Naive thymus-derived CD4-positive, alpha-beta T cell (primary cell): ENCODE data around the gene VWF. TPM values are rescaled to one million over a fixed set of nuclear protein-coding genes. Genes with fewer than 3 reads are reported as not detected.
A peak's percentile ranks its signal among the peaks of the same experiment; 100 is the strongest.
"Not testable (repeated sequence)": the region's sequence is repeated elsewhere in the genome, so short reads cannot be mapped to it uniquely, and the experiment has no call there.

Source experiments
- ATAC-seq: fragments of 150-1000 bp; cut with Tn5 transposase; 2 replicates; pipeline ENCODE4 v1.10.0; 2021; ENCODE audit warnings: mild to moderate bottlenecking, moderate library complexity
- CTCF ChIA-PET: fragments of 350-600 bp; sonication (Branson Sonifier 250); formaldehyde crosslinking; loops from one replicate; lab custom pipeline; 2021; ENCODE audit warnings: antibody characterized with exemption; lab: Charles Lee
- POLR2A ChIA-PET: fragments of 350-600 bp; sonication (Branson Sonifier 250); formaldehyde crosslinking; loops from one replicate; lab custom pipeline; 2021; ENCODE audit warnings: antibody characterized with exemption, inconsistent platforms; lab: Charles Lee
- DNase-seq, 9 donors: peaks; one replicate each; pipeline versions ENCODE4 v3.0.0 to v3.0.0-alpha.2; 2020 to 2022; ENCODE audit warnings: mixed read lengths in 1 of 9
- H3K27ac ChIP-seq: one replicate; pipeline ENCODE4 v1.7.0; 2013; ENCODE audit warnings: mild to moderate bottlenecking, low read depth, low read length, moderate library complexity
- H3K27me3 ChIP-seq, 2 donors: one replicate each; pipeline ENCODE4 v1.7.0; 2013; ENCODE audit warnings: low read length in 2 of 2, mild to moderate bottlenecking in 2 of 2, moderate library complexity in 2 of 2; ENCODE audit not compliant: control insufficient read depth in 2 of 2, insufficient read depth in 2 of 2
- H3K36me3 ChIP-seq, 3 experiments: 1 replicate in 2 of 3; 2 replicates in 1 of 3; pipeline ENCODE4 v1.7.0; 2013; ENCODE audit warnings: low read length in 3 of 3, mild to moderate bottlenecking in 3 of 3, moderate library complexity in 1 of 3; ENCODE audit not compliant: insufficient read depth in 3 of 3, control insufficient read depth in 2 of 3
- H3K4me1 ChIP-seq, 2 donors: one replicate each; pipeline ENCODE4 v1.7.0; 2013; ENCODE audit warnings: low read length in 2 of 2, mild to moderate bottlenecking in 2 of 2, moderate library complexity in 1 of 2; ENCODE audit not compliant: control insufficient read depth in 2 of 2, insufficient read depth in 2 of 2
- H3K4me3 ChIP-seq: 2 replicates; pipeline ENCODE4 v1.7.0; 2013; ENCODE audit warnings: mild to moderate bottlenecking, low read length
- H3K9me3 ChIP-seq, 3 experiments: 1 replicate in 2 of 3; 2 replicates in 1 of 3; pipeline ENCODE4 v1.7.0; 2013; ENCODE audit warnings: low read length in 3 of 3; ENCODE audit not compliant: control insufficient read depth in 2 of 3
- H3K27ac Mint-ChIP-seq, 9 donors: one replicate each; pipeline ENCODE4 v1.8.0; 2020 to 2022; ENCODE audit warnings: mixed read lengths in 9 of 9, mild to moderate bottlenecking in 8 of 9, moderate library complexity in 5 of 9, inconsistent platforms in 2 of 9
- H3K27me3 Mint-ChIP-seq, 5 donors: one replicate each; pipeline ENCODE4 v1.8.0; 2021 to 2022; ENCODE audit warnings: mixed read lengths in 5 of 5, mild to moderate bottlenecking in 1 of 5
- H3K36me3 Mint-ChIP-seq, 5 donors: one replicate each; pipeline ENCODE4 v1.8.0; 2020 to 2022; ENCODE audit warnings: mixed read lengths in 5 of 5, mild to moderate bottlenecking in 3 of 5, inconsistent platforms in 1 of 5
- H3K4me1 Mint-ChIP-seq, 7 donors: one replicate each; pipeline ENCODE4 v1.8.0; 2020 to 2022; ENCODE audit warnings: mixed read lengths in 7 of 7, mild to moderate bottlenecking in 3 of 7, inconsistent platforms in 1 of 7
- H3K4me3 Mint-ChIP-seq, 10 donors: one replicate each; pipeline ENCODE4 v1.8.0; 2020 to 2022; ENCODE audit warnings: mild to moderate bottlenecking in 10 of 10, mixed read lengths in 10 of 10, moderate library complexity in 6 of 10, inconsistent platforms in 2 of 10
- H3K9me3 Mint-ChIP-seq, 11 donors: one replicate each; pipeline ENCODE4 v1.8.0; 2020 to 2022; ENCODE audit warnings: mixed read lengths in 11 of 11, mild to moderate bottlenecking in 4 of 11, inconsistent platforms in 1 of 11, moderate library complexity in 1 of 11
- intact Hi-C, 2 donors: fragments of 100-400 bp; cut with micrococcal nuclease; formaldehyde crosslinking; loops; one replicate each; pipeline ENCODE4 v1.15.1; 2023
- polyA plus RNA-seq, 2 donors: library from polyadenylated mRNA; unstranded; fragments of 300-500 nt; fragmentation: Illumina TruSeq; gene quantifications; one replicate each; pipeline ENCODE4 v1.2.3, GENCODE V29; 2021
- total RNA-seq, 6 experiments: library from RNA in 5 of 6; stranded (reverse) in 5 of 6; gene quantifications; 1 replicate in 5 of 6; 2 replicates in 1 of 6; pipeline ENCODE4 v1.2.3 and lab custom pipeline; 2021 to 2026

The VWF gene
- total and polyA plus RNA-seq, 7 experiments from 2014 or later: 0.21 to 0.34 (median 0.32) TPM; not detected in 4

DNA sequence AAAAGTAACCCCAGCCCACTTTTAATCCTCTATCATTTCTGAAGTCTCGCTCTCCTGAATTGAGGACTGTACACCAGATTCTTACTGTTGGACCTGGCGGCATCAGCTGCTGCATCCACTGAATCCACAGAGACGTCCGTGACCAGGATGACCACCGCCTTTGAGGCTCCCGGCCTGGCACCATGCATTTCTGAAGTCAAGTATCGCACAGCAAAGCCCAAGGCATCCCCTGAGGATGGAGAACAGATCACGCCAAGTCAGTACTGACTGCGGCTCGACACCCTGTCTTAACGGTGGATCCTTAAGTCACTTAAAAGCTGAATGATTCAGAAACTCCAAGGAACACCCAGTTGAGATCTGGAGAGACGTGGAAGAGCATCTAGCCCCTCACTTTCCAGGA is 108.5 kb downstream of the VWF start:
- CTCF ChIA-PET, POLR2A ChIA-PET, H3K4me1 Mint-ChIP-seq, intact Hi-C loops, H3K36me3 ChIP-seq, H3K4me1 ChIP-seq, H3K9me3 Mint-ChIP-seq, H3K9me3 ChIP-seq, DNase-seq, H3K27ac ChIP-seq, H3K27me3 ChIP-seq, H3K27ac Mint-ChIP-seq, H3K4me3 ChIP-seq, ATAC-seq, H3K36me3 Mint-ChIP-seq, H3K4me3 Mint-ChIP-seq: not testable (repeated sequence)
- H3K27me3 Mint-ChIP-seq: peaks cover 0 to 14% (median 7%) of the 10 kb centered on the region in 5 donors

- CTCF ChIA-PET, H3K36me3 ChIP-seq, H3K4me3 Mint-ChIP-seq, ATAC-seq, H3K9me3 ChIP-seq, POLR2A ChIA-PET, H3K36me3 Mint-ChIP-seq, intact Hi-C loops, H3K27me3 ChIP-seq, H3K27ac ChIP-seq, H3K9me3 Mint-ChIP-seq, H3K27ac Mint-ChIP-seq, H3K4me3 ChIP-seq, H3K4me1 ChIP-seq, DNase-seq, H3K4me1 Mint-ChIP-seq: not testable (repeated sequence)
- H3K27me3 Mint-ChIP-seq: peaks cover 0 to 12% (median 7%) of the 10 kb centered on the region in 5 donors
These were observed 109.2 kb downstream of the VWF start for GRCh38 chr12:6015271-6015670.

DNA sequence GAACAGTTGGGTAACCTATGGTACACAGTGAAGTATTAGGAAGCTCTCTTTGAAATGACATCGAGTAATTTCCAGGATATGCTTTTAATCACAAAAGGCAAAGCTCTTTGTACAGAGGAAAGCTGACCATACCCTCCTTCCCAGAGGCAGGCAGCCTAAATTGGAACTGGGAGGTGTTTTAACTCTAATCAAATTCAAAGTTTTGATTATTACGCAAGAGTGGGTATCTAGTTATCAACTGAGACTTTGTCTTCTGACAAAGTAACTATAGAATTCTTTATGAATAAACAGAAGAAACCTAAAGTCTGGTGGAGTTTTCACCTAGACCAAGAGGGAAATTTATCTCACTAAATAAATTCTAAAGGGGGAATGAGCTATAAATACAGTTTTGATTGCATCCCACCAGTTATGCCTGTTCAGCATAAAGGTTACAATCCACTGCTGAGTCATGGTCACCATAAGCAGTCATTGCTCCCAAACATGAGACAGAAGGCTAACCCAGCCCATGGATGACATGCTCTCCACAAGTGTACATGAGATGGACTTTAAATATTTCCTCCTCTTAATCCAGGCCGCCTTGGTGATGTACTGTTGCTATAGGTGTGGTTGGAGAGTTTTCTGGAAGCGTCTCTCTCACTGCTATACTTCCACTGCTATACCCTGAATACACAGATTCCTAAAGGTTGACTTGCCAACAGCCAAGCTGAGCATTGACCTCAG is 113.7 kb downstream of the VWF start:
- H3K4me3 Mint-ChIP-seq, DNase-seq, ATAC-seq, H3K27me3 ChIP-seq, H3K9me3 Mint-ChIP-seq, POLR2A ChIA-PET, H3K27ac ChIP-seq, H3K27ac Mint-ChIP-seq, H3K4me1 ChIP-seq, intact Hi-C loops, H3K9me3 ChIP-seq, H3K4me1 Mint-ChIP-seq, CTCF ChIA-PET, H3K4me3 ChIP-seq, H3K36me3 ChIP-seq, H3K36me3 Mint-ChIP-seq: not testable (repeated sequence)
- H3K27me3 Mint-ChIP-seq: peaks cover 0 to 41% (median 3%) of the 10 kb centered on the region in 5 donors

DNA sequence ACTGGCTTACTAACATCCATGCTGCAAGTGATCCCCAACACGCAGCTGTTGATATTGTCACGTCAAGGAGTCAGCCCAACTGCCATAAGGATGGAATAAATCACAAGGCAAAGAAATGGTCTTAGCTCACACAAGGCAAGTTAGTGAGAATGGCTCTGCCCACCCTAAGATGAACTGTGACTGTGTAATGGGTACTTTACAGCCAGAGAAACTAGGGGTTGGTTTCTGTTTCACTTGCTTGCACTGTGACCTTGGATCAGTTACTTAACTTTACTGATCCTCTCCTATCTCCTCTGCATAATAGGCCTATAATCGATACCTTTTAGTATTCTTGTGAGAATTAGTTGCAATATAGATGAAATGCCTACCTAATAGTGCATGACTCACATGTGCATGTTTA is 127.2 kb downstream of the VWF start:
- Histone ChIP-seq H3K4me3 (no peak overlapping the region), H3K36me3 (no peaks in the 10 kb centered on the region), H3K4me1 (no peaks in the 10 kb centered on the region), H3K27me3 (no peaks in the 10 kb centered on the region), H3K9me3 (no peaks in the 10 kb centered on the region), H3K27ac (no peak overlapping the region)
- intact Hi-C loops: no loop called here
- CTCF ChIA-PET: no interaction called here
- no peaks in the 10 kb centered on the region for H3K36me3 Mint-ChIP-seq
- peaks cover 25 to 43% (median 32%) of the 10 kb centered on the region in 5 donors for H3K27me3 Mint-ChIP-seq
- ATAC-seq (no peak), DNase-seq (no peak)
- no peak overlapping the region for H3K4me3 Mint-ChIP-seq
- H3K9me3 Mint-ChIP-seq: peaks cover 0 to 3% (median 0%) of the 10 kb centered on the region in 11 donors
- no peaks in the 10 kb centered on the region for H3K4me1 Mint-ChIP-seq
- POLR2A ChIA-PET: no interaction called here
- H3K27ac Mint-ChIP-seq: no peak overlapping the region

DNA sequence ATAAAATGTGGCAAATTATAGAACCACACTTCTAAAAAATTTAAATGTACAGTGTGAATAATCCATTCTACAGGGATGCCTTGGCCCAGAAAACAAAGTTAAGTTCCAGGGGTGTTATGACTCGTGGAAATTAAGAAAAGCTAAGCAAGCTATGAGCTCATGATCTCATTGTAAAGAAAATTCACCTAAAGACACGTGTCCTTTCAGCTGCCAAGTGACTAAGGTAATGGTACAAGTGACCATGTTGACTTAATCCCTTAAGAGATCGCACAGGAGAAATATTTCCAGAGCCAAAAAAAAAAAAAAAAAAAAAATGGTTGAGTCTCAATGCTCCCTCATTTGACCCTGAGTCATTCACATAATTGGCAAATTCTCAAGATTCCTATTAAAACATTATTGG is 128.0 kb downstream of the VWF start:
- no peaks in the 10 kb centered on the region for H3K4me1 Mint-ChIP-seq
- DNase-seq (no peak), ATAC-seq (no peak)
- peaks cover 22 to 43% (median 30%) of the 10 kb centered on the region in 5 donors for H3K27me3 Mint-ChIP-seq
- Histone ChIP-seq H3K27ac (no peak overlapping the region), H3K9me3 (no peaks in the 10 kb centered on the region), H3K36me3 (no peaks in the 10 kb centered on the region), H3K27me3 (no peaks in the 10 kb centered on the region), H3K4me1 (no peaks in the 10 kb centered on the region), H3K4me3 (no peak overlapping the region)
- no peak overlapping the region for H3K27ac Mint-ChIP-seq
- no peak overlapping the region for H3K4me3 Mint-ChIP-seq
- intact Hi-C loops: no loop called here
- ChIA-PET POLR2A (no interaction called here), CTCF (interaction anchor here (0.8 to 1.4 kb wide), 2 partner anchors 268 to 282 kb away, joined by 3 to 5 read pairs; no protein-coding TSS in a partner anchor)
- H3K36me3 Mint-ChIP-seq: no peaks in the 10 kb centered on the region
- H3K9me3 Mint-ChIP-seq: peaks cover 0 to 3% (median 0%) of the 10 kb centered on the region in 11 donors

GRCh38 chr12:5989621-5990020 is 134.8 kb downstream of the VWF start:
- ChIA-PET POLR2A (no interaction called here), CTCF (interaction anchor here (0.6 to 6.0 kb wide), 12 partner anchors 8 to 1717 kb away, joined by 3 to 64 read pairs (median 6); no protein-coding TSS in a partner anchor)
- Mint-ChIP-seq H3K27ac (no peak overlapping the region), H3K4me3 (no peak overlapping the region), H3K4me1 (peaks cover 0 to 3% (median 0%) of the 10 kb centered on the region in 7 donors), H3K9me3 (no peaks in the 10 kb centered on the region), H3K36me3 (no peaks in the 10 kb centered on the region), H3K27me3 (peaks cover 0 to 7% (median 2%) of the 10 kb centered on the region in 5 donors)
- Histone ChIP-seq H3K4me3 (no peak overlapping the region), H3K9me3 (no peaks in the 10 kb centered on the region), H3K27ac (no peak overlapping the region), H3K36me3 (no peaks in the 10 kb centered on the region), H3K27me3 (no peaks in the 10 kb centered on the region), H3K4me1 (no peaks in the 10 kb centered on the region)
- DNase-seq (no peak), ATAC-seq (no peak)
- intact Hi-C loops: no loop called here

DNA sequence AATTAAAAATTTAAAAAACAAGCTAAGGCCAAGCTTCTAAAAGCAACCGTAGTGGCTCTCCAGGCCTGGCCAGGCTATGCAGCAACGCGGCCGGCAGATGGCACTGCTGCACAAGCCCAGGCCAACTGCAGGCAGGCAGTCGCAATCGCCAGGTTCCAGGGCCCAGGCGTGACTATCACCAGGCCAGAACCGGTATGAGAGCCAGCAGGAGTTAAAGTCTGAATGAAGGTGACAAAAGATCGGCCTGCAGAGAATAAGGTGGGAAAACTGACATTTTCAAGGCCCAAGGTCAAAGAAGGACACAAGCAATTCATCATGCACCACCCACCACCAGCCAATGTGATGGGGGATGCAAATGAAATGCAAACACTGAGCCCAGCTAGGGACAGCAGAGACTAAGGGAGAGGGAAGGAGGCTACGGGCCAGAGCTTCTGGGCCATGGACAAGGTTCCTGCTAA is 135.8 kb downstream of the VWF start:
- Mint-ChIP-seq H3K4me1 (peaks cover 0 to 3% (median 0%) of the 10 kb centered on the region in 7 donors), H3K4me3 (no peak overlapping the region), H3K9me3 (no peaks in the 10 kb centered on the region), H3K36me3 (no peaks in the 10 kb centered on the region), H3K27ac (no peak overlapping the region), H3K27me3 (peaks cover 0 to 2% (median 0%) of the 10 kb centered on the region in 5 donors)
- Histone ChIP-seq H3K36me3 (no peaks in the 10 kb centered on the region), H3K27ac (no peak overlapping the region), H3K4me3 (no peak overlapping the region), H3K27me3 (no peaks in the 10 kb centered on the region), H3K9me3 (no peaks in the 10 kb centered on the region), H3K4me1 (no peaks in the 10 kb centered on the region)
- DNase-seq: peak; percentile 30 to 76 (median 68)
- ChIA-PET CTCF (interaction anchor here (0.6 to 6.0 kb wide), 17 partner anchors 16 to 1718 kb away, joined by 3 to 64 read pairs (median 4); no protein-coding TSS in a partner anchor), POLR2A (no interaction called here)
- ATAC-seq: peak; percentile 92
- intact Hi-C loops: loop anchor here (1.0 kb wide), 4 partner anchors 52 to 297 kb away; no protein-coding TSS in a partner anchor
